GM12891 (cell line): Measurements from ENCODE around the gene ZNF880. TPM values are rescaled to one million over a fixed set of nuclear protein-coding genes. Genes with fewer than 3 reads are reported as not detected.
"Not testable (repeated sequence)": the region's sequence is repeated elsewhere in the genome, so short reads cannot be mapped to it uniquely, and the experiment has no call there.

Experiments used
- DNase-seq: peaks from one replicate; pipeline ENCODE4 v3.0.0; 2011; ENCODE audit warnings: low spot score; ENCODE audit not compliant: insufficient read length
- FAIRE-seq: peaks from 2 replicates; lab custom pipeline; 2011; peaks lifted over from hg19 to GRCh38; lab: Jason Lieb, UNC
- PAX5 ChIP-seq: IDR thresholded peaks from 2 replicates; pipeline ENCODE4 v1.6.1; 2011; ENCODE audit warnings: low read length, moderate library complexity, mild to moderate bottlenecking; ENCODE audit not compliant: insufficient read depth, severe bottlenecking
- POLR2A ChIP-seq: IDR thresholded peaks from 2 replicates; pipeline ENCODE4 v1.6.1; 2011; ENCODE audit warnings: low read depth, low read length, control low read depth
- POLR2AphosphoS5 ChIP-seq: IDR thresholded peaks from 2 replicates; pipeline ENCODE4 v1.6.1; 2011; ENCODE audit warnings: low read depth, low read length, control low read depth
- POU2F2 ChIP-seq: IDR thresholded peaks from 2 replicates; pipeline ENCODE4 v1.6.1; 2011; ENCODE audit warnings: low read depth, mild to moderate bottlenecking, control low read depth, low read length, moderate library complexity
- SPI1 ChIP-seq: IDR thresholded peaks from 2 replicates; pipeline ENCODE4 v1.6.1; 2011; ENCODE audit warnings: low read depth, low read length, control low read depth
- TAF1 ChIP-seq: IDR thresholded peaks from 2 replicates; pipeline ENCODE4 v1.6.1; 2011; ENCODE audit warnings: low read depth, low read length, control low read depth
- polyA plus RNA-seq: library from polyadenylated mRNA; unstranded; fragments of >200 nt; gene quantifications from one replicate; pipeline ENCODE4 v1.2.1, GENCODE V29; 2012; ENCODE audit warnings: low read depth, missing spikeins, inconsistent platforms; ENCODE audit not compliant: missing spikeins

The ZNF880 gene
- 36.1 TPM for polyA plus RNA-seq

- TF ChIP-seq POLR2AphosphoS5 (peak; percentile 91), TAF1 (peak; percentile 62; the same call in 1 of the 2 replicates), PAX5 (no peak), POLR2A (peak; percentile 78), POU2F2 (0 out of 2 replicates have a peak, but pooled peaks have one; percentile 47), SPI1 (no peak)
- DNase-seq (peak; percentile 71), FAIRE-seq (peak; percentile 94)
Observed at GRCh38 chr19:52369559-52370340, at the start of gene ZNF880. Gene ZNF880, plus strand, starts transcription at chr19:52369923. Its CDS starts 43 bp downstream, at chr19:52369966.

- no peak for DNase-seq
- FAIRE-seq: peak; percentile 9
- no peak for TF ChIP-seq TAF1
- no peak for TF ChIP-seq POU2F2
- TF ChIP-seq PAX5: no peak
- TF ChIP-seq POLR2AphosphoS5: no peak
- TF ChIP-seq SPI1: no peak
- TF ChIP-seq POLR2A: no peak
Observed at GRCh38 chr19:52322429-52322828, 47.3 kb upstream of the ZNF880 start.

GRCh38 chr19:52331757-52332156 is 38.0 kb upstream of the ZNF880 start:
- DNase-seq: no peak
- FAIRE-seq: no peak
- TF ChIP-seq SPI1: no peak
- TF ChIP-seq POLR2A: no peak
- TF ChIP-seq TAF1: no peak
- TF ChIP-seq POU2F2: no peak
- no peak for TF ChIP-seq POLR2AphosphoS5
- TF ChIP-seq PAX5: no peak

- no peak for FAIRE-seq
- no peak for TF ChIP-seq PAX5
- no peak for TF ChIP-seq SPI1
- no peak for DNase-seq
Observed at GRCh38 chr19:52335768-52336116, 34.0 kb upstream of the ZNF880 start.

- peak; percentile 92 for FAIRE-seq
- TF ChIP-seq POLR2AphosphoS5 (peak; percentile 79; the same call in 1 of the 2 replicates), POLR2A (peak; percentile 57; the same call in 1 of the 2 replicates), POU2F2 (peak; percentile 67; the same call in 1 of the 2 replicates), SPI1 (no peak), TAF1 (peak; percentile 66; the same call in 1 of the 2 replicates), PAX5 (no peak)
- DNase-seq: peak; percentile 71
Observed at GRCh38 chr19:52336117-52336790, 33.5 kb upstream of the ZNF880 start, which contains the start of gene ZNF610. Gene ZNF610, plus strand, starts transcription at chr19:52336243. Its CDS starts 12,930 bp downstream, at chr19:52349173.

GRCh38 chr19:52336791-52337381 is 32.8 kb upstream of the ZNF880 start:
- DNase-seq (no peak), FAIRE-seq (no peak)

GRCh38 chr19:52339022-52339421 is 30.7 kb upstream of the ZNF880 start:
- not testable (repeated sequence) for DNase-seq, FAIRE-seq

More at GRCh38 chr19:52336791-52337381, 32.8 kb upstream of the ZNF880 start:
- TF ChIP-seq PAX5: no peak
- no peak for TF ChIP-seq POLR2A
- TF ChIP-seq TAF1: no peak
- TF ChIP-seq POLR2AphosphoS5: no peak
- no peak for TF ChIP-seq SPI1
- no peak for TF ChIP-seq POU2F2

- FAIRE-seq: peak; percentile 79
Observed at GRCh38 chr19:52343548-52343947, 26.2 kb upstream of the ZNF880 start.

GRCh38 chr19:52345162-52345561 is 24.6 kb upstream of the ZNF880 start:
- DNase-seq: no peak
- no peak for FAIRE-seq
- no peak for TF ChIP-seq TAF1
- TF ChIP-seq PAX5: no peak
- no peak for TF ChIP-seq POU2F2
- no peak for TF ChIP-seq SPI1
- no peak for TF ChIP-seq POLR2A
- no peak for TF ChIP-seq POLR2AphosphoS5

More at GRCh38 chr19:52343548-52343947, 26.2 kb upstream of the ZNF880 start:
- TF ChIP-seq POLR2A (no peak), PAX5 (no peak), TAF1 (no peak)
- peak; percentile 16 for DNase-seq
